Loucy (cell line): Measurements from ENCODE around the gene SCT.
A peak's percentile ranks its signal among the peaks of the same experiment; 100 is the strongest.

Source experiments
- H2AFZ ChIP-seq: fragments of 200-600 bp; sonication (generic); 2 replicates; pipeline ENCODE4 v1.6.0; 2016; ENCODE audit warnings: antibody characterized with exemption, mild to moderate bottlenecking, low read length, moderate library complexity
- H3F3A ChIP-seq: fragments of 200-600 bp; 2 replicates; pipeline ENCODE4 v1.6.0; 2016; ENCODE audit warnings: antibody characterized with exemption, low read depth, mild to moderate bottlenecking
- H3K27me3 ChIP-seq: fragments of 200-600 bp; sonication (generic); 2 replicates; pipeline ENCODE4 v1.6.1; 2014; ENCODE audit warnings: low read length, mild to moderate bottlenecking; ENCODE audit not compliant: insufficient read depth, poor library complexity, severe bottlenecking
- H3K36me3 ChIP-seq: fragments of 200-600 bp; sonication (generic); 2 replicates; pipeline ENCODE4 v1.6.1; 2016; ENCODE audit warnings: low read length; ENCODE audit not compliant: insufficient read depth
- H3K4me1 ChIP-seq: fragments of 200-600 bp; sonication (generic); 2 replicates; pipeline ENCODE4 v1.5.1; 2014; ENCODE audit warnings: low read length, mild to moderate bottlenecking; ENCODE audit not compliant: insufficient read depth, poor library complexity, severe bottlenecking
- H3K4me2 ChIP-seq: fragments of 200-600 bp; sonication (generic); 2 replicates; pipeline ENCODE4 v1.6.0; 2014; ENCODE audit warnings: antibody characterized with exemption, low read length, low read depth, mild to moderate bottlenecking; ENCODE audit not compliant: poor library complexity, severe bottlenecking
- H3K4me3 ChIP-seq: fragments of 200-600 bp; sonication (generic); 2 replicates; pipeline ENCODE4 v1.5.1; 2014; ENCODE audit warnings: low read length, mild to moderate bottlenecking, mixed read lengths; ENCODE audit not compliant: poor library complexity, severe bottlenecking
- H3K79me2 ChIP-seq: fragments of 200-600 bp; sonication (generic); 2 replicates; pipeline ENCODE4 v1.6.1; 2014; ENCODE audit warnings: low read length; ENCODE audit not compliant: insufficient read depth
- H3K9ac ChIP-seq: fragments of 200-600 bp; sonication (generic); 2 replicates; pipeline ENCODE4 v1.6.0; 2014; ENCODE audit warnings: mild to moderate bottlenecking, low read depth, low read length, moderate library complexity; ENCODE audit not compliant: poor library complexity, severe bottlenecking
- H3K9me2 ChIP-seq: fragments of 200-600 bp; sonication (generic); replicated peaks from 2 replicates; pipeline ENCODE4 v1.6.1; 2016; ENCODE audit warnings: low read depth, low read length, mixed read lengths
- H3K9me3 ChIP-seq: fragments of 200-600 bp; sonication (generic); 2 replicates; pipeline ENCODE4 v1.6.1; 2014; ENCODE audit warnings: mild to moderate bottlenecking, antibody characterized with exemption, low read length, low read depth; ENCODE audit not compliant: insufficient read depth
- H4K20me1 ChIP-seq: fragments of 200-600 bp; sonication (generic); 2 replicates; pipeline ENCODE4 v1.6.0; 2014; ENCODE audit warnings: antibody characterized with exemption, low read length, mild to moderate bottlenecking; ENCODE audit not compliant: insufficient read depth, poor library complexity, severe bottlenecking
- EZH2phosphoT487 ChIP-seq: fragments of 200-600 bp; IDR thresholded peaks from 2 replicates; pipeline ENCODE4 v1.6.1; 2018; ENCODE audit warnings: antibody characterized with exemption, mild to moderate bottlenecking, moderate library complexity, borderline replicate concordance
- TF ChIP-seq, protein P1 (sequence below): fragments of 200-600 bp; sonication (generic); conservative IDR thresholded peaks from 2 replicates; pipeline ENCODE4 v1.5.1; 2014; ENCODE audit warnings: mild to moderate bottlenecking, antibody characterized with exemption, low read length

The SCT gene

DNA sequence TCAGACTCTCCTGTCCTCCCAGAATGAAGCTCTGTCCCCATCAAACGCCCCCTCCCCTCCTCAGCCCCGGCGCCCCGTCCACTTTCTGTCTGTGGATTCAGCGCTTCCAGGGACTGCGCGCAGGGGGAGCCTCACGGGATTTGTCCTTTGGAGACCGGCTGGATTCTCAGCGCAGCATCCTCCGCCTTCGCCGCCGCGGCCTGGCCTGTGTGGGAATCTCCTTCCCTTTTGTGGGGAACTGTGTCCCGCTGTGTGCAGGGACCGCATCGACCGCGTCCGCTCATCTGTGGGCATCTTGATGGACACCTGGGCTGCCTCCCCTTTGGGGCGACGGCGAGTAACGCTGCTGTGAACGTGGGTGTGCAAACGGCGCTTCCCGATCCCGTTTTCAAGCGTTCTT is 1.1 kb upstream of the SCT start:
- Histone ChIP-seq H3K9me2 (no peaks in the 10 kb centered on the region), H3K4me1 (peaks cover 17% of the 10 kb centered on the region), H3F3A (no peaks in the 10 kb centered on the region), H3K79me2 (no peaks in the 10 kb centered on the region), H3K4me2 (peak overlapping the region; percentile 8), H4K20me1 (no peaks in the 10 kb centered on the region), H3K9ac (peak overlapping the region; percentile 19), H3K4me3 (no peak overlapping the region), H2AFZ (no peak overlapping the region), H3K36me3 (no peaks in the 10 kb centered on the region), H3K27me3 (no peaks in the 10 kb centered on the region), H3K9me3 (no peaks in the 10 kb centered on the region)
- no peak for TF ChIP-seq EZH2phosphoT487
- TF ChIP-seq, protein P1, sequence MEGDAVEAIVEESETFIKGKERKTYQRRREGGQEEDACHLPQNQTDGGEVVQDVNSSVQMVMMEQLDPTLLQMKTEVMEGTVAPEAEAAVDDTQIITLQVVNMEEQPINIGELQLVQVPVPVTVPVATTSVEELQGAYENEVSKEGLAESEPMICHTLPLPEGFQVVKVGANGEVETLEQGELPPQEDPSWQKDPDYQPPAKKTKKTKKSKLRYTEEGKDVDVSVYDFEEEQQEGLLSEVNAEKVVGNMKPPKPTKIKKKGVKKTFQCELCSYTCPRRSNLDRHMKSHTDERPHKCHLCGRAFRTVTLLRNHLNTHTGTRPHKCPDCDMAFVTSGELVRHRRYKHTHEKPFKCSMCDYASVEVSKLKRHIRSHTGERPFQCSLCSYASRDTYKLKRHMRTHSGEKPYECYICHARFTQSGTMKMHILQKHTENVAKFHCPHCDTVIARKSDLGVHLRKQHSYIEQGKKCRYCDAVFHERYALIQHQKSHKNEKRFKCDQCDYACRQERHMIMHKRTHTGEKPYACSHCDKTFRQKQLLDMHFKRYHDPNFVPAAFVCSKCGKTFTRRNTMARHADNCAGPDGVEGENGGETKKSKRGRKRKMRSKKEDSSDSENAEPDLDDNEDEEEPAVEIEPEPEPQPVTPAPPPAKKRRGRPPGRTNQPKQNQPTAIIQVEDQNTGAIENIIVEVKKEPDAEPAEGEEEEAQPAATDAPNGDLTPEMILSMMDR, result no peak

DNA sequence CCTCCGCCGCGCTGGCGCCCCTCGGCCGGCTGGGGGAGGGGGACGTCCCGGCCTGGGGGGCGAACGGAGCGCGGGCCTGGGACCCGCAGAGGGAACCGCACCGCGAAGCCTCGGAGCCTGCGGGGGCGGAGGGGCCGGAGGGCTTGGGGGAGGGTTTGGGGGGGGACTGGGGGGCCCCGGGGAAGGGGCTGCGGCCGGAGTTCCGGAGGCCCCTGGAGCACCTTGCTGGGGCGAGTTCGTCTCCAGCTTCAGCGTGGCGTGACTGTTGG is 261 bp upstream of the SCT start:
- no peaks in the 10 kb centered on the region for H3K9me3 ChIP-seq
- no peak overlapping the region for H3K4me3 ChIP-seq
- no peak overlapping the region for H3K4me2 ChIP-seq
- no peaks in the 10 kb centered on the region for H3K79me2 ChIP-seq
- H4K20me1 ChIP-seq, result no peaks in the 10 kb centered on the region
- H3K27me3 ChIP-seq, result no peaks in the 10 kb centered on the region
- H3F3A ChIP-seq, result no peaks in the 10 kb centered on the region
- no peak overlapping the region for H2AFZ ChIP-seq
- peaks cover 17% of the 10 kb centered on the region for H3K4me1 ChIP-seq
- TF ChIP-seq, protein P1, result no peak
- TF ChIP-seq EZH2phosphoT487, result no peak
- no peaks in the 10 kb centered on the region for H3K36me3 ChIP-seq
- H3K9me2 ChIP-seq, result no peaks in the 10 kb centered on the region
- no peak overlapping the region for H3K9ac ChIP-seq

DNA sequence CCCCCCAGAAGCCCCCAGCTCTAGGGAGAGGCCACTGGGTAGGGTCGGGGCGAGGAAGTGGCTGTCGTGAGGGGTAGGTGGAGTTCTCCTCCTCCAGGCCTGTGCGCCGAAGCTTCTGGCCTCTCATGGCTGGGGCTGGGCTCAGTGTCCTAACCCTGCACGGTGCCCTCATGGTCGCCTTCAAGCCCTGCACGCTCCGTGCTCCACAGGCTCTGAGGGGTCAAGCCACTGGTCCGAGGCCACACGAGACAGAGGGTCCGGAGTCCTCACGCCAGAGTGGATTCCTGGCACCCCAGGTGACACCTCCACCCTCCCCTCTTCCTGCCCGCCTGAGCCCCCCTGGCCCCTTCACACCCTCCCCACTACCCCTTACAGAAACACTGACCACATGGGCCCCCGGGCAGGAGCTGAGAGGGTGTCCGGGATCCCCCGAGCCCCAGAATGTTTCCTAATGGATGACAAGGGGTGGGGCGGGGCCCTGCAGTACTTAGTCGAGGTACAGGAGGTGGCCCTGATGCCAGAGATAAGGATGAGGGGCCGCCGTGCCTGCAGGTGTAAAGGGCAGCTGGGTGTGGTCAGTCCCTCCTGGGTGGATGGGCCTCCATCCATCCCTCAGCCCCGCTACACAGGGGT is 1.2 kb downstream of the SCT start:
- no peaks in the 10 kb centered on the region for H3F3A ChIP-seq
- no peaks in the 10 kb centered on the region for H3K79me2 ChIP-seq
- no peaks in the 10 kb centered on the region for H3K9me3 ChIP-seq
- no peaks in the 10 kb centered on the region for H4K20me1 ChIP-seq
- no peak overlapping the region for H3K9ac ChIP-seq
- no peak overlapping the region for H2AFZ ChIP-seq
- no peaks in the 10 kb centered on the region for H3K9me2 ChIP-seq
- no peak for TF ChIP-seq EZH2phosphoT487
- TF ChIP-seq, protein P1, result no peak
- H3K36me3 ChIP-seq, result no peaks in the 10 kb centered on the region
- no peak overlapping the region for H3K4me3 ChIP-seq
- H3K4me2 ChIP-seq, result no peak overlapping the region
- no peaks in the 10 kb centered on the region for H3K27me3 ChIP-seq
- H3K4me1 ChIP-seq, result peaks cover 17% of the 10 kb centered on the region
